ENCODE results near the gene KRTAP5-9.

GRCh38 chr11:71502871-71503435 lies 45.3 kb upstream of the KRTAP5-9 start:
- TF ChIP-seq EZH2 (IDR thresholded peaks at IDR 0.05) (no peak), POLR2AphosphoS5 (IDR thresholded peaks at IDR 0.05; ENCODE audit: borderline replicate concordance, low read depth, low read length) (no peak)

Measured in SK-N-MC (cell line).